GM12878 (cell line): ENCODE data around the gene PPFIA4. TPM values are rescaled to one million over a fixed set of nuclear protein-coding genes. Genes with fewer than 3 reads are reported as not detected.

ENCODE experiments used
- ATAC-seq: fragments of 200-7000 bp; cut with Tn5 transposase; 3 replicates; pipeline ENCODE4 v1.9.1; 2020; ENCODE audit warnings: mild to moderate bottlenecking, moderate library complexity
- BruUV-seq: library from RNA; stranded (reverse); fragments of 400-500 nt; replicated peaks from 2 replicates; lab custom pipeline; 2021; lab: Mats Ljungman, UMichigan
- CTCF ChIA-PET: fragments of 300-600 bp; sonication (Branson Sonifier 250); formaldehyde crosslinking; extraction: SDS; loops from one replicate; lab custom pipeline; 2021; ENCODE audit warnings: inconsistent platforms; lab: Yijun Ruan, JAX
- POLR2A ChIA-PET: fragments of 350-600 bp; formaldehyde crosslinking; extraction: SDS; loops from one replicate; lab custom pipeline; 2021; ENCODE audit warnings: inconsistent platforms; lab: Charles Lee
- RAD21 ChIA-PET: fragments of 300-600 bp; sonication (Branson Sonifier 250); formaldehyde crosslinking; loops from one replicate; lab custom pipeline; 2023; ENCODE audit warnings: antibody characterized with exemption; ENCODE audit not compliant: unreplicated experiment; lab: Charles Lee
- SMC1A ChIA-PET: fragments of 300-600 bp; sonication (Branson Sonifier 250); formaldehyde crosslinking; loops from one replicate; lab custom pipeline; 2023; ENCODE audit not compliant: unreplicated experiment, uncharacterized antibody; lab: Charles Lee
- DNase-seq: peaks from one replicate; pipeline ENCODE4 v3.0.0-alpha.2; 2011; ENCODE audit warnings: low read depth, low spot score
- FAIRE-seq: peaks from 3 replicates; lab custom pipeline; 2011; peaks lifted over from hg19 to GRCh38; lab: Jason Lieb, UNC
- H2AFZ ChIP-seq: 2 replicates; pipeline ENCODE4 v1.6.0; 2011; ENCODE audit warnings: low read depth, low read length, control low read depth; ENCODE audit not compliant: control insufficient read depth
- H3K27ac ChIP-seq: 2 replicates; pipeline ENCODE4 v1.5.1; 2011; ENCODE audit warnings: control low read depth; ENCODE audit not compliant: control insufficient read depth, insufficient read depth
- H3K27me3 ChIP-seq, 2 experiments: replicated peaks in 1 of 2; 2 replicates each; pipeline versions ENCODE4 v1.6.0 to v1.6.1; 2011; ENCODE audit warnings: low read length in 1 of 2; ENCODE audit not compliant: control insufficient read depth in 2 of 2, insufficient read depth in 2 of 2
- H3K36me3 ChIP-seq, 2 experiments: 2 replicates each; pipeline ENCODE4 v1.5.1; 2011; ENCODE audit warnings: low read length in 1 of 2; ENCODE audit not compliant: control insufficient read depth in 2 of 2, insufficient read depth in 2 of 2
- H3K4me1 ChIP-seq: 2 replicates; pipeline ENCODE4 v1.6.1; 2011; ENCODE audit warnings: mild to moderate bottlenecking, low read length, moderate library complexity, mixed read lengths; ENCODE audit not compliant: control insufficient read depth, insufficient read depth
- H3K4me2 ChIP-seq: 2 replicates; pipeline ENCODE4 v1.6.0; 2011; ENCODE audit warnings: control low read depth; ENCODE audit not compliant: control insufficient read depth, insufficient read depth
- H3K4me3 ChIP-seq: fragments of 200-600 bp; sonication (generic); 2 replicates; pipeline ENCODE4 v1.5.1; 2016
- H3K79me2 ChIP-seq: 2 replicates; pipeline ENCODE4 v1.6.0; 2011; ENCODE audit warnings: low read length; ENCODE audit not compliant: control insufficient read depth, insufficient read depth
- H3K9ac ChIP-seq: 2 replicates; pipeline ENCODE4 v1.8.0; 2011; ENCODE audit warnings: low read length, control low read depth, mixed read lengths; ENCODE audit not compliant: control insufficient read depth, insufficient read depth
- H3K9me3 ChIP-seq: replicated peaks from 3 replicates; pipeline ENCODE4 v1.5.1; 2011; ENCODE audit warnings: mild to moderate bottlenecking, low read length; ENCODE audit not compliant: control insufficient read depth, insufficient read depth
- H4K20me1 ChIP-seq: 2 replicates; pipeline ENCODE4 v1.6.0; 2011; ENCODE audit not compliant: control insufficient read depth, insufficient read depth
- BRCA1 ChIP-seq: IDR thresholded peaks from 2 replicates; pipeline ENCODE4 v1.6.1; 2011; ENCODE audit warnings: low read depth, low read length, improper control_type of control experiment
- CEBPB ChIP-seq, 2 experiments: fragments of 150-350 bp in 1 of 2; IDR thresholded peaks; 2 replicates each; pipeline ENCODE4 v1.6.1; 2012 to 2014; ENCODE audit warnings: low read depth in 2 of 2, low read length in 2 of 2, borderline replicate concordance in 1 of 2, inconsistent platforms in 1 of 2
- CREB1 ChIP-seq: IDR thresholded peaks from 2 replicates; pipeline ENCODE4 v1.6.1; 2012; ENCODE audit warnings: low read depth, mild to moderate bottlenecking, inconsistent platforms
- E2F8 ChIP-seq: fragments of 450-650 bp; IDR thresholded peaks from 2 replicates; pipeline ENCODE4 v1.6.1; 2018; ENCODE audit warnings: mild to moderate bottlenecking, low read depth, moderate library complexity; ENCODE audit not compliant: partially characterized antibody
- FOS ChIP-seq: IDR thresholded peaks from 3 replicates; pipeline ENCODE4 v1.6.1; 2011; ENCODE audit warnings: borderline replicate concordance; ENCODE audit not compliant: insufficient read length; ENCODE audit errors: extremely low read depth
- GATAD2B ChIP-seq: fragments of 450-650 bp; conservative IDR thresholded peaks from 2 replicates; pipeline ENCODE4 v1.6.1; 2017; ENCODE audit warnings: low read depth, mild to moderate bottlenecking, moderate library complexity
- NRF1 ChIP-seq: conservative IDR thresholded peaks from 2 replicates; pipeline ENCODE4 v1.6.1; 2011; ENCODE audit warnings: mild to moderate bottlenecking, low read depth, low read length, improper control_type of control experiment
- SIN3A ChIP-seq: IDR thresholded peaks from 2 replicates; pipeline ENCODE4 v1.6.1; 2012; ENCODE audit warnings: low read depth, low read length, improper control_type of control experiment
- SP1 ChIP-seq: IDR thresholded peaks from one replicate; pipeline ENCODE4 v1.6.1; 2011; ENCODE audit warnings: low read depth, low read length
- TCF7 ChIP-seq: IDR thresholded peaks from 2 replicates; pipeline ENCODE4 v1.6.1; 2014; ENCODE audit warnings: antibody characterized with exemption, borderline replicate concordance
- USF1 ChIP-seq: IDR thresholded peaks from 2 replicates; pipeline ENCODE4 v1.6.1; 2011; ENCODE audit warnings: borderline replicate concordance, low read depth, mild to moderate bottlenecking, moderate library complexity, mixed read lengths, low read length; ENCODE audit not compliant: insufficient read depth; ENCODE audit errors: extremely low read length
- ZBTB11 ChIP-seq: fragments of 450-650 bp; formaldehyde crosslinking; IDR thresholded peaks from 2 replicates; pipeline ENCODE4 v1.5.0; 2022; ENCODE audit warnings: mild to moderate bottlenecking, missing genetic modification characterization
- ZBTB40 ChIP-seq: fragments of 450-650 bp; IDR thresholded peaks from 2 replicates; pipeline ENCODE4 v1.6.1; 2016; ENCODE audit warnings: mild to moderate bottlenecking, moderate library complexity, borderline replicate concordance
- WGBS: methylation state at CpG from one replicate; pipeline ENCODE4 v1.1.6; 2016; ENCODE audit warnings: low lambda C conversion rate; ENCODE audit not compliant: insufficient replicate concordance, insufficient coverage; ENCODE audit errors: missing lambda C conversion rate; 5-methylcytosine and 5-hydroxymethylcytosine counted together
- in situ Hi-C: fragments of 300-500 bp; cut with MboI; formaldehyde crosslinking; loops from 9 replicates; pipeline ENCODE4 v1.14.3; 2018; ENCODE audit warnings: mixed read lengths
- intact Hi-C: fragments of 100-400 bp; cut with micrococcal nuclease; formaldehyde crosslinking; loops from one replicate; pipeline ENCODE4 v1.14.2; 2022; ENCODE audit not compliant: unreplicated experiment
- polyA plus RNA-seq, 11 experiments: library from polyadenylated mRNA; depleted of rRNA in 4 of 11; unstranded in 6 of 11; stranded (reverse) in 5 of 11; fragments of >200 nt; fragmentation: Nextera tagmentation in 4 of 11; fragmentation: Illumina TruSeq in 1 of 11; extraction: Ambion mirVana in 4 of 11; extraction: Trizol in 1 of 11; gene quantifications; 1 replicate in 1 of 11; 2 replicates in 10 of 11; pipeline versions ENCODE4 v1.2.1 to v1.2.3, GENCODE V29; 2011 to 2016; ENCODE audit warnings: inconsistent platforms in 2 of 11, missing spikeins in 2 of 11, low read depth in 1 of 11
- total RNA-seq, 4 experiments: library from RNA; depleted of rRNA in 3 of 4; stranded (reverse); fragments of >200 nt in 3 of 4; fragmentation: Illumina TruSeq in 1 of 4; extraction: Trizol in 1 of 4; gene quantifications; 2 replicates each; pipeline versions ENCODE4 v1.2.1 to v1.2.3, GENCODE V29; 2013 to 2021

Gene PPFIA4
- total and polyA plus RNA-seq, 10 of the 15 experiments (the other 5 are each of a cell fraction or from before 2014, with no cell fraction given), result 0.02 to 19.7 (median 0.34) TPM; not detected in 1

GRCh38 chr1:203114202-203114601 is 87.9 kb downstream of the PPFIA4 start:
- H3K79me2 ChIP-seq, result no peaks in the 10 kb centered on the region
- WGBS, result 13% methylated on average over 7 of the region's 7 CpGs
- ATAC-seq, result no peak
- H3K4me3 ChIP-seq, result no peak overlapping the region
- no peak overlapping the region for H3K27ac ChIP-seq
- no peak for DNase-seq
- in situ Hi-C loops, result no loop called here
- H3K9me3 ChIP-seq, result no peaks in the 10 kb centered on the region
- no peak overlapping the region for H3K9ac ChIP-seq
- POLR2A ChIA-PET, result no interaction called here
- CTCF ChIA-PET, result interaction anchor here (0.6 to 1.3 kb wide), 4 partner anchors 62 to 101 kb away, joined by 3 read pairs; no protein-coding TSS in a partner anchor
- intact Hi-C loops, result no loop called here
- RAD21 ChIA-PET, result no interaction called here
- SMC1A ChIA-PET, result interaction anchor here (0.7 kb wide), 1 partner anchor 64 kb away, joined by 3 read pairs; no protein-coding TSS in a partner anchor
- no peaks in the 10 kb centered on the region for H3K4me1 ChIP-seq
- H3K27me3 ChIP-seq, result peaks cover 7 to 9% of the 10 kb centered on the region in 2 experiments; a peak in 3 of 4 replicates
- no peaks in the 10 kb centered on the region for H3K36me3 ChIP-seq
- no peak overlapping the region for H3K4me2 ChIP-seq
- no peak overlapping the region for H2AFZ ChIP-seq
- BruUV-seq, result no TSS peak
- H4K20me1 ChIP-seq, result no peaks in the 10 kb centered on the region
- no peak for FAIRE-seq
- no peak for TF ChIP-seq TCF7
- no peak for TF ChIP-seq ZBTB11 (CRISPR knock-in tag)
- TF ChIP-seq CEBPB (IDR thresholded peaks at IDR 0.05; ENCODE audit: borderline replicate concordance in 1 of 2, low read depth in 2 of 2, low read length in 2 of 2), result no peak
- no peak for TF ChIP-seq CREB1
- TF ChIP-seq NRF1, result no peak
- no peak for TF ChIP-seq USF1
- no peak for TF ChIP-seq ZBTB40
- no peak for TF ChIP-seq BRCA1
- no peak for TF ChIP-seq E2F8
- no peak for TF ChIP-seq GATAD2B
- no peak for TF ChIP-seq FOS
- TF ChIP-seq SIN3A, result no peak
- TF ChIP-seq SP1, result no peak
